ENCODE data around the gene TBC1D21. TPM values are rescaled to one million over a fixed set of nuclear protein-coding genes. Genes with fewer than 3 reads are reported as not detected.

TBC1D21 gene, protein sequence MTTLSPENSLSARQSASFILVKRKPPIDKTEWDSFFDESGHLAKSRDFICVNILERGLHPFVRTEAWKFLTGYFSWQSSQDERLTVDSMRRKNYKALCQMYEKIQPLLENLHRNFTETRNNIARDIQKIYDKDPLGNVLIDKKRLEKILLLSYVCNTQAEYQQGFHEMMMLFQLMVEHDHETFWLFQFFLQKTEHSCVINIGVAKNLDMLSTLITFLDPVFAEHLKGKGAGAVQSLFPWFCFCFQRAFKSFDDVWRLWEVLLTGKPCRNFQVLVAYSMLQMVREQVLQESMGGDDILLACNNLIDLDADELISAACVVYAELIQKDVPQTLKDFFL
- total RNA-seq (not detected), polyA plus RNA-seq (not detected)
- long read RNA-seq, donor 1 = 0 reads
- long read RNA-seq, donor 2 = 0 reads
- long read RNA-seq, donor 3 = 0 reads

DNA sequence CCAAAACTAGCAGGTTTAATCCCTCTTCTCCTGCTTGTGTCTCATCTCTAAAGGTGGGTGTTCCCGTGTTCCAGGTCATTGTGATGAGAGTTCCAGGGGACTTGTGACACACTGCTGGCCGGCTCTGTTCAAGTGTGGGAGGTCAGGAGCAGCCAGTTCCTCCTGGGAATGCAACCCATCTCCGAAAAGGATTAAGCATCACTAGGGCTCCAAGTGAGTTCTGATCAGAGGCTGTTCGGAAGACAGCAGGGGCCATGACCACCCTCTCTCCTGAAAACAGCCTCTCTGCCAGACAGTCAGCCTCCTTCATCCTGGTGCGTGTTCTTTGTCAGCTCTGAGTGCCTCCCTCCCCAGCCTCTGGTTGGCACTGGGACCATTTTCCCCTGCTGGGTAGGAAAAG lies at the start of gene TBC1D21:
TBC1D21 (plus strand) TSS at position 109 of the 400 bp plus-strand sequence; CDS start at position 255, 146 bp downstream.
- H3K9me3 ChIP-seq = no peaks in the 10 kb centered on the region
- H3K36me3 ChIP-seq = no peaks in the 10 kb centered on the region
- no peak within 1 kb of the TSS for H3K4me3 ChIP-seq
- H3K4me1 ChIP-seq (ENCODE audit: insufficient read depth) = peaks cover 5% of the 10 kb centered on the region
- 81 to 86% (median 83%) methylated on average over 5 of the region's 5 CpGs for WGBS, 3 donors
- no peaks in the 10 kb centered on the region for H3K27me3 ChIP-seq
- TF ChIP-seq, protein P1, sequence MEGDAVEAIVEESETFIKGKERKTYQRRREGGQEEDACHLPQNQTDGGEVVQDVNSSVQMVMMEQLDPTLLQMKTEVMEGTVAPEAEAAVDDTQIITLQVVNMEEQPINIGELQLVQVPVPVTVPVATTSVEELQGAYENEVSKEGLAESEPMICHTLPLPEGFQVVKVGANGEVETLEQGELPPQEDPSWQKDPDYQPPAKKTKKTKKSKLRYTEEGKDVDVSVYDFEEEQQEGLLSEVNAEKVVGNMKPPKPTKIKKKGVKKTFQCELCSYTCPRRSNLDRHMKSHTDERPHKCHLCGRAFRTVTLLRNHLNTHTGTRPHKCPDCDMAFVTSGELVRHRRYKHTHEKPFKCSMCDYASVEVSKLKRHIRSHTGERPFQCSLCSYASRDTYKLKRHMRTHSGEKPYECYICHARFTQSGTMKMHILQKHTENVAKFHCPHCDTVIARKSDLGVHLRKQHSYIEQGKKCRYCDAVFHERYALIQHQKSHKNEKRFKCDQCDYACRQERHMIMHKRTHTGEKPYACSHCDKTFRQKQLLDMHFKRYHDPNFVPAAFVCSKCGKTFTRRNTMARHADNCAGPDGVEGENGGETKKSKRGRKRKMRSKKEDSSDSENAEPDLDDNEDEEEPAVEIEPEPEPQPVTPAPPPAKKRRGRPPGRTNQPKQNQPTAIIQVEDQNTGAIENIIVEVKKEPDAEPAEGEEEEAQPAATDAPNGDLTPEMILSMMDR (IDR thresholded peaks at IDR 0.05) = no peak
- TF ChIP-seq POLR2A (IDR thresholded peaks at IDR 0.05) (no peak), EP300 (IDR thresholded peaks at IDR 0.05) (no peak)
- intact Hi-C loops (cut with DNase I) = no loop called here
- DNase-seq = no peak
- H3K27ac ChIP-seq = no peak within 1 kb of the TSS

DNA sequence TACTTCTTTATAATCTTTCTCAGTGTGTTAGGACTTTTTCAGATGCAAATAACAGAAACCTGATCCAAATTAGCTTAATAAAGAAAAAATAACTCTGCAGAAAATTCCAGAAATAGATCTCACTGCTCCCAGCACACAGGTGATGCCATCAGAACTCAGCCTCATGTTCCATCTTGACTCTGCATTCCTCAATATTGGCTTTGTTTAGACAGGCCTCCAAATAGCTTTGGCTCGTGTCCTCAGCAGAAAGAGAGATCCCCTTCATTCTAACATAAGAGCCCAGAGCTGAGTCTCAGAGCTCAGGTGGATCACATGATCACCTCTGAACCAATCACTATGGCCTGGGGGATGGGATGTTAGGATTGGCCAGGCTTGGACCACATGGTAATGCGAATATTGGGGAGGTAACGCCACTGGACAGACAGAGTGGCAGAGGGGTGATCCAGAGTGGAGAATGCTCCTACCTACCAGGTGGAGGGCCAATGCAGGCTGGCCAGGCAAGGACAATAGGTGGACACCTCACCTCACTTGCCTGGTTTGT lies 46.6 kb upstream of the TBC1D21 start:
- TF ChIP-seq, protein P1 (IDR thresholded peaks at IDR 0.05) = no peak
- no peak for TF ChIP-seq POLR2A (IDR thresholded peaks at IDR 0.05)
- no peak for TF ChIP-seq EP300 (IDR thresholded peaks at IDR 0.05)
- 68 to 76% (median 68%) methylated on average over 3 of the region's 3 CpGs for WGBS, 3 donors
- Histone ChIP-seq H3K36me3 (no peaks in the 10 kb centered on the region), H3K27ac (no peak overlapping the region), H3K9me3 (no peaks in the 10 kb centered on the region), H3K4me1 (ENCODE audit: insufficient read depth) (no peaks in the 10 kb centered on the region), H3K4me3 (no peak overlapping the region), H3K27me3 (no peaks in the 10 kb centered on the region)
- intact Hi-C loops (cut with DNase I) = no loop called here
- DNase-seq = no peak

DNA sequence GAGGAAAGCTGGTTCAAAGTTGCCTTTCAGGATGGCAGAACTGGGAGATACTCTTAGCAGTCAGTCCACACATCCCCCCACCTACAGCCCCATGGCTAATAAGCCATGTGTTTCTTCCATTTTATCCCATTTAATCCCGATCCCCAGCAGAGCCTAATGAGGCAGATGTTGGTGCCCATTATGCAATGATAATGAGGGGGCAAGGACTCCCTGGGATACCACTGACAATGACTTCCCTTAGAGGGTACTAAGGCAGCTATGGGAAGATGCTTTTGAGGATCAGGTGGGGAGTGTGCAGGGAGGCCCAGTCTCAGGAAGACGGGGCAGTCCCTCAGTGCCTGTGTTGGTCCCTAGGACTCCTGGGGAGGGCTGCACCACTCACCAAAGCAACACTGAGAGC lies 43.8 kb upstream of the TBC1D21 start:
- H3K4me3 ChIP-seq = no peak overlapping the region
- no peaks in the 10 kb centered on the region for H3K27me3 ChIP-seq
- no peak overlapping the region for H3K27ac ChIP-seq
- TF ChIP-seq POLR2A (IDR thresholded peaks at IDR 0.05) (no peak), EP300 (IDR thresholded peaks at IDR 0.05) (no peak)
- TF ChIP-seq, protein P1 (IDR thresholded peaks at IDR 0.05) = no peak
- H3K36me3 ChIP-seq = no peaks in the 10 kb centered on the region
- intact Hi-C loops (cut with DNase I) = no loop called here
- no peak for DNase-seq
- H3K4me1 ChIP-seq (ENCODE audit: insufficient read depth) = no peaks in the 10 kb centered on the region
- H3K9me3 ChIP-seq = no peaks in the 10 kb centered on the region
- 66 to 88% (median 73%) methylated on average over 2 of the region's 2 CpGs for WGBS, 3 donors

DNA sequence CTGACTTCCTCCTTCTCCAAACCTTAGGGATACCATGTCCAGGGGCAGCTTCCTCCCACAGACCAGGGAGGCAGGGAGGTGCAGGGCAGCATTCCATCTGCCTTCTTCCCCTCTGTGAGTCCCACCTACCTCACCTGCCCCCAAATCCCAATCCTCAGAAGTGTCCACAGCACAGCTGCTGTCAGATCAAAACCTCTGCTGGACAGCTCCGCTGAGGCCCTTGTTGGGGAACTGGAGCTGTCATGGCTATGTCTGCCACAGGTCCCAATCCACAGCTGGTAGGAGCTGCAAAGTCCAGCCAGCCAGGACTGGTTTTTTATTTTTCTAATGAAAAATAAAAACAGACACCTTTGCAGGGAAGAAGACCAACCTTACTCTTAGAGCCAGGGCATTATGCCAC lies 40.7 kb upstream of the TBC1D21 start:
- Histone ChIP-seq H3K36me3 (no peaks in the 10 kb centered on the region), H3K9me3 (no peaks in the 10 kb centered on the region)

More for the DNA sequence above, 40.7 kb upstream of the TBC1D21 start:
- H3K27ac ChIP-seq = no peak overlapping the region
- TF ChIP-seq, protein P1 (IDR thresholded peaks at IDR 0.05) = no peak
- TF ChIP-seq POLR2A (IDR thresholded peaks at IDR 0.05) = no peak
- no peak for TF ChIP-seq EP300 (IDR thresholded peaks at IDR 0.05)
- no peak overlapping the region for H3K4me3 ChIP-seq
- intact Hi-C loops (cut with DNase I) = no loop called here
- DNase-seq = no peak
- no peaks in the 10 kb centered on the region for H3K4me1 ChIP-seq (ENCODE audit: insufficient read depth)
- H3K27me3 ChIP-seq = no peaks in the 10 kb centered on the region
- 12 to 18% (median 14%) methylated on average over 1 of the region's 1 CpG for WGBS, 3 donors

Measured in ovary (tissue), 10 donors.